Measurements from ENCODE around the gene HOXA9.

HOXA9 gene

GRCh38 chr7:27165996-27166530 lies 726 bp upstream of the HOXA9 start:
- H3K4me3 ChIP-seq (ENCODE audit: low read depth, low read length): no peak overlapping the region
- TF ChIP-seq, protein P1, sequence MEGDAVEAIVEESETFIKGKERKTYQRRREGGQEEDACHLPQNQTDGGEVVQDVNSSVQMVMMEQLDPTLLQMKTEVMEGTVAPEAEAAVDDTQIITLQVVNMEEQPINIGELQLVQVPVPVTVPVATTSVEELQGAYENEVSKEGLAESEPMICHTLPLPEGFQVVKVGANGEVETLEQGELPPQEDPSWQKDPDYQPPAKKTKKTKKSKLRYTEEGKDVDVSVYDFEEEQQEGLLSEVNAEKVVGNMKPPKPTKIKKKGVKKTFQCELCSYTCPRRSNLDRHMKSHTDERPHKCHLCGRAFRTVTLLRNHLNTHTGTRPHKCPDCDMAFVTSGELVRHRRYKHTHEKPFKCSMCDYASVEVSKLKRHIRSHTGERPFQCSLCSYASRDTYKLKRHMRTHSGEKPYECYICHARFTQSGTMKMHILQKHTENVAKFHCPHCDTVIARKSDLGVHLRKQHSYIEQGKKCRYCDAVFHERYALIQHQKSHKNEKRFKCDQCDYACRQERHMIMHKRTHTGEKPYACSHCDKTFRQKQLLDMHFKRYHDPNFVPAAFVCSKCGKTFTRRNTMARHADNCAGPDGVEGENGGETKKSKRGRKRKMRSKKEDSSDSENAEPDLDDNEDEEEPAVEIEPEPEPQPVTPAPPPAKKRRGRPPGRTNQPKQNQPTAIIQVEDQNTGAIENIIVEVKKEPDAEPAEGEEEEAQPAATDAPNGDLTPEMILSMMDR (IDR thresholded peaks at IDR 0.05; ENCODE audit: low read depth, low read length): no peak
- no peak for TF ChIP-seq POLR2A (IDR thresholded peaks at IDR 0.05; ENCODE audit: extremely low read depth, insufficient read length)
- TF ChIP-seq MYC (IDR thresholded peaks at IDR 0.05; ENCODE audit: low read depth, low read length): no peak
- TF ChIP-seq, protein P2, sequence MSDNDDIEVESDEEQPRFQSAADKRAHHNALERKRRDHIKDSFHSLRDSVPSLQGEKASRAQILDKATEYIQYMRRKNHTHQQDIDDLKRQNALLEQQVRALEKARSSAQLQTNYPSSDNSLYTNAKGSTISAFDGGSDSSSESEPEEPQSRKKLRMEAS (IDR thresholded peaks at IDR 0.05; ENCODE audit: low read depth, low read length): no peak
- no peak for DNase-seq (ENCODE audit: low read depth)

DNA sequence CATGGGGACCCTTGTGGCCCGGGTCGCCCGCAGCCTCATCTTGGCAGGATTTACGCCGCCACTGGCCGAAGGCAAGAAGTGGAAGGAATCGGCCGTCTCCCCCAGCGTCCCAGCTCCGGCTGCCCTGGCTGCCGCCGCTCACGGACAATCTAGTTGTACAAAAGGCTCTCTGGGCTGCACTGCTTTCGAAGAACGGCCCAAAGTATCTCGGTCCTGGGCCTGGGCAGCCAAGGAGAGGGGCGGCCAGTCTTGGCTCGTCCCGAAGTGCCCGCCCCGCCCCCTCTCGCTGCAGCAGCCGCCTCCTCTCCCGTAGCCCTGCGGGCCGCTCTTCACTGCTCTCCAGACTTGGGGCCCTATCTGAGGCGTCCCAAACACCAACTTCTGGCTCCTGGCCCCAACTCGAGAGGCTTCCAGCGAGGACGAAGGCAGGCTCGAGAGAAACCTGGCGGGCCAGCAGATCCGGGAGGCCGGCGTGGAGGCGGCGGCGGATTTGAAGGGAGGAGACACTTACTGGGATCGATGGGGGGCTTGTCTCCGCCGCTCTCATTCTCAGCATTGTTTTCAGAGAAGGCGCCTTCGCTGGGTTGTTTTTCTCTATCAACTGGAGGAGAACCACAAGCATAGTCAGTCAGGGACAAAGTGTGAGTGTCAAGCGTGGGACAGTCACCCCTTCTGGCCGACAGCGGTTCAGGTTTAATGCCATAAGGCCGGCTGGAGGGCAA lies 809 bp downstream of the HOXA9 start:
- DNase-seq (ENCODE audit: low read depth): no peak
- TF ChIP-seq, protein P1 (IDR thresholded peaks at IDR 0.05; ENCODE audit: low read depth, low read length): no peak
- TF ChIP-seq POLR2A (IDR thresholded peaks at IDR 0.05; ENCODE audit: extremely low read depth, insufficient read length) (no peak), MYC (IDR thresholded peaks at IDR 0.05; ENCODE audit: low read depth, low read length) (no peak)
- TF ChIP-seq, protein P2 (IDR thresholded peaks at IDR 0.05; ENCODE audit: low read depth, low read length): no peak
- H3K4me3 ChIP-seq (ENCODE audit: low read depth, low read length): no peak overlapping the region

DNA sequence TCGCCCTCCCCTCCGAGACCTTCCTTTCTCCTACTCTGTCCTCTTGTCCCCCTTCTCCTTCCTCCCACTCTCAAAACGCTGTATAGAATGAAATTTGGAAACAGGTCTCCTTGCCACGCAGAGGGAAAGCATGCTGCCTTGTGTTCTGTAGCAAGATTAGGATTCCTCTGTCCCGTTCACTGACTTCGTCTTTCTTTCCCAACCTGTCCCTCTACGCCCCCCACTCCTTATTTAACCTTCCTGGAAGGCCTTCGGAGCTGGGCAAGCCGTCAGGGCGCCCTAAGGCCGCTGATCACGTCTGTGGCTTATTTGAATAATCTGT lies 1.3 kb downstream of the HOXA9 start:
- TF ChIP-seq MYC (IDR thresholded peaks at IDR 0.05; ENCODE audit: low read depth, low read length): no peak
- TF ChIP-seq, protein P1 (IDR thresholded peaks at IDR 0.05; ENCODE audit: low read depth, low read length): no peak
- TF ChIP-seq, protein P2 (IDR thresholded peaks at IDR 0.05; ENCODE audit: low read depth, low read length): no peak
- no peak for TF ChIP-seq POLR2A (IDR thresholded peaks at IDR 0.05; ENCODE audit: extremely low read depth, insufficient read length)
- DNase-seq (ENCODE audit: low read depth): no peak
- H3K4me3 ChIP-seq (ENCODE audit: low read depth, low read length): no peak overlapping the region

- no peak for TF ChIP-seq MYC (IDR thresholded peaks at IDR 0.05; ENCODE audit: low read depth, low read length)
- TF ChIP-seq, protein P2 (IDR thresholded peaks at IDR 0.05; ENCODE audit: low read depth, low read length): no peak
- TF ChIP-seq, protein P1 (IDR thresholded peaks at IDR 0.05; ENCODE audit: low read depth, low read length): no peak
- TF ChIP-seq POLR2A (IDR thresholded peaks at IDR 0.05; ENCODE audit: extremely low read depth, insufficient read length): no peak
- H3K4me3 ChIP-seq (ENCODE audit: low read depth, low read length): no peak overlapping the region
- no peak for DNase-seq (ENCODE audit: low read depth)
These were observed 1.9 kb downstream of the HOXA9 start for GRCh38 chr7:27163288-27164044.

GRCh38 chr7:27162561-27163287 lies 2.6 kb downstream of the HOXA9 start:
- TF ChIP-seq, protein P1 (IDR thresholded peaks at IDR 0.05; ENCODE audit: low read depth, low read length): no peak
- no peak for TF ChIP-seq POLR2A (IDR thresholded peaks at IDR 0.05; ENCODE audit: extremely low read depth, insufficient read length)
- no peak for TF ChIP-seq MYC (IDR thresholded peaks at IDR 0.05; ENCODE audit: low read depth, low read length)
- TF ChIP-seq, protein P2 (IDR thresholded peaks at IDR 0.05; ENCODE audit: low read depth, low read length): no peak
- H3K4me3 ChIP-seq (ENCODE audit: low read depth, low read length): no peak overlapping the region
- no peak for DNase-seq (ENCODE audit: low read depth)

Measured in NB4 (cell line).